Effector memory CD4-positive, alpha-beta T cell (primary cell): ENCODE measurements around the gene CCNT2.

ENCODE experiments used
- DNase-seq, 3 donors: peaks; one replicate each; pipeline ENCODE4 v3.0.0-alpha.2; 2020
- H3K27ac ChIP-seq: 2 replicates; pipeline ENCODE4 v1.7.0; 2013; ENCODE audit warnings: mild to moderate bottlenecking, low read length, moderate library complexity; ENCODE audit not compliant: insufficient read depth, poor library complexity, severe bottlenecking
- H3K27me3 ChIP-seq: replicated peaks from 2 replicates; pipeline ENCODE4 v1.7.0; 2013; ENCODE audit warnings: mild to moderate bottlenecking, low read length; ENCODE audit not compliant: insufficient read depth, control insufficient read depth, poor library complexity, severe bottlenecking
- H3K36me3 ChIP-seq: 2 replicates; pipeline ENCODE4 v1.7.0; 2013; ENCODE audit warnings: mild to moderate bottlenecking, low read length, moderate library complexity; ENCODE audit not compliant: control insufficient read depth, insufficient read depth
- H3K4me1 ChIP-seq: 2 replicates; pipeline ENCODE4 v1.7.0; 2013; ENCODE audit warnings: low read length, mild to moderate bottlenecking; ENCODE audit not compliant: control insufficient read depth, insufficient read depth, poor library complexity, severe bottlenecking
- H3K4me3 ChIP-seq: 2 replicates; pipeline ENCODE4 v1.7.0; 2013; ENCODE audit warnings: low read length, low read depth, mild to moderate bottlenecking; ENCODE audit not compliant: insufficient read depth, poor library complexity, severe bottlenecking
- H3K9me3 ChIP-seq: 2 replicates; pipeline ENCODE4 v1.7.0; 2013; ENCODE audit warnings: mild to moderate bottlenecking, low read length, moderate library complexity; ENCODE audit not compliant: control insufficient read depth

CCNT2 gene

DNA sequence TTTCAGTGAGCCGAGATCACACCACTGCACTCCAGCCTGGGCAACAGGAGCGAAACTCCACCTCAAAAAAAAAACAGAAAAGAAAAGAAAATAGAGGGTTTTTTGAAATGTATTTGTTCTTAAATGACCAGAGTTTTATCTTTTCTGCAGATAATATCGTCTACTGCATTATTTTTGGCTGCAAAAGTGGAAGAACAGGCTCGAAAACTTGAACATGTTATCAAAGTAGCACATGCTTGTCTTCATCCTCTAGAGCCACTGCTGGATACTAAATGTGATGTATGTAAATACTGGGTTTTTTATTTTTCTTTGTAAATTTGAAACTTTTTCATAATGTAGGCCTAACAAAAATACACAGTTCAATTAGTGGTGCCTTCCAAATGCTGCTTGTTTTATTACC, 18.1 kb downstream of the CCNT2 start:
- Histone ChIP-seq H3K27me3 (no peaks in the 10 kb centered on the region), H3K27ac (no peak overlapping the region), H3K4me1 (peaks cover 15% of the 10 kb centered on the region), H3K4me3 (no peak overlapping the region), H3K36me3 (peaks cover 38% of the 10 kb centered on the region), H3K9me3 (no peaks in the 10 kb centered on the region)
- no peak for DNase-seq

DNA sequence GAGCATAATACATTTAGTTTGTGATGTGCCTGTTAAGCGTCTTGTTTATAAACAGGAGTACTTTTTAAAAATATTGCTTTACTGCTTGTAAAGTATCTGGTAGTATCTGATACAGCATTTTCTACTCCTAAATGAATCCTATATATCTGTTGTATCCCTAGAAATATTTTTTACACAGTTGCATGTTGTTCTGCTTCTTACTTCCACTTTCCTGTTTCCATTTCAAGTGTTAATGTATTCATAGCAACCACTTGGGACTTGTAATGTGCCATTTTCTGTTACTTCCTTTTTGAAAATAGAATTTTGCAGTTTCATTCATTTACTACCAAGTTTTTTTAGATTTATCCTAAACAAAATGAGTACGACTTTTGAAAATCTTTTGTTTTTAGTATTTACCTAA, 24.9 kb downstream of the CCNT2 start:
- Histone ChIP-seq H3K9me3 (no peaks in the 10 kb centered on the region), H3K27me3 (no peaks in the 10 kb centered on the region), H3K27ac (no peak overlapping the region), H3K36me3 (peaks cover 55% of the 10 kb centered on the region), H3K4me1 (no peaks in the 10 kb centered on the region), H3K4me3 (no peak overlapping the region)
- DNase-seq = no peak

DNA sequence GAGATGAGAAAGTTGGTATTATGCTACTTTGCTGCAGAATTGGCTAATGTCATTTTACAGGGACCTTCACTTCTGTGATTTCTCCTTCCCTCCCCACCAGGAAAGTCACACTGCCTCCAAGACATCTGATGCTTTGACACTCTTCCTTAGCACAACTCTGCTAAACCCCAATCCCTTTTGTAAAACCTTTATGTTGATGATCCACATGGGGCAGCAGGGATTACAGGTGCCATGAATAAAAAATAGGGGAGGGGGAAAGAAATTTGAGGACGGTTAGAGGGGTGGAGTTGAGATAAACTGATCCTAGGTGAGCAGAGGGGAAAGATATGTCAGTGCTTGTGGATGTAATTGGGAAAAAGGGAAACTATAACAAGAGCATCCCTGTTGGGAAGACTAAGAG, 26.4 kb downstream of the CCNT2 start:
- Histone ChIP-seq H3K9me3 (no peaks in the 10 kb centered on the region), H3K27ac (no peak overlapping the region), H3K4me3 (no peak overlapping the region), H3K4me1 (no peaks in the 10 kb centered on the region), H3K36me3 (peaks cover 55% of the 10 kb centered on the region), H3K27me3 (no peaks in the 10 kb centered on the region)
- DNase-seq = no peak

DNA sequence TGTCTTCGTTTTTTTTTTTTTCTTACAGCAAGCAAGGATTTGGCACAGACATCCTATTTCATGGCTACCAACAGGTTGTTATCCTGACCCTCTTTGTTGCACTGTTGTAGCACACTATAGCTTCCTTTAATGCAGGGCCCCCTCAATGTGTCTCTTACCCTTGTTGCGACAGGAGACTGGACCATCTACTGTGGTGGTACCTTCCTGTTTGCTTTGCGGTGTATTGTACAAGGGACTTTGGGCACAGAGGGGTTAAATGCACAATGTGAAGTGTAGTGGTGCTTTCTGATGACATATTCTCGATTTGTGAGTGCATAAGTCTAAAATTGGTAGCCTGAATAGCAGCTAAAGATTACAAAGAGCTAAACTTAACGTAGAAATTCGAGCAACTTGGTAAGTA, 27.5 kb downstream of the CCNT2 start:
- DNase-seq = no peak
- Histone ChIP-seq H3K9me3 (no peaks in the 10 kb centered on the region), H3K4me3 (no peak overlapping the region), H3K36me3 (peaks cover 54% of the 10 kb centered on the region), H3K27me3 (no peaks in the 10 kb centered on the region), H3K4me1 (no peaks in the 10 kb centered on the region), H3K27ac (no peak overlapping the region)

DNA sequence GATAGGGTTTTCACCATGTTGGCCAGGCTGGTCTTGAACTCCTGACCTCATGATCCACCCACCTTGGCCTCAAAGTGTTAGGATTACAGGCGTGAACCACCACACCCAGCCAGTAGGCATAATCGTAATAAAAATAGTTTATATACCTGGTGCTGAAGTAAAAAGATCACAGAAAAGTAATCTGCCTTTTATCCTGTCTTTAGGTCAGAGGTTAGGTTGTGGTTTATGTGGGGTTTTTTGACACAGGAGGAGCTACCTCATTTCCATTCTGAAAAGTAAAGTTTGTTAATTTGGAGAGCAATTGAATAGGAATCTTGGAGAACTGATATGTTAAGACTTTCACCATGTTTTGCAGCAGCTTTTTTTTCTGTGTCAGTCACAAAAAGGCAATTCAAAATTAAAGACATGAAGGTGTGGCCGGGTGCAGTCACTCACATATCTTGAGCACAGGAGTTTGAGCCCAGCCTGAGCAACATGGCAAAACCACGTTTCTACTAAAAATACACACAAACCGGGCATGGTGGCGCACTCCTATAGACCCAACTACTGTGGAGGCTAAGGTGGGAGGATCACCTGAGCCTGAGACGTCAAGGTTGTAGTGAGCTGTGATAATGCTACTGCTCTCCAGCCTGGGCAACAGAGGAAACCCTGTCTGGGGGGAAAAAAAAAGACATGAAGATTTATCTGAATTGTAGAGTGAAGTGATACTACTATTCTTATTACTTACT, 31.5 kb downstream of the CCNT2 start:
- no peak overlapping the region for H3K27ac ChIP-seq
- no peaks in the 10 kb centered on the region for H3K27me3 ChIP-seq
- H3K9me3 ChIP-seq = no peaks in the 10 kb centered on the region
- no peak for DNase-seq
- H3K4me1 ChIP-seq = no peaks in the 10 kb centered on the region
- peaks cover 74% of the 10 kb centered on the region for H3K36me3 ChIP-seq
- H3K4me3 ChIP-seq = no peak overlapping the region

DNA sequence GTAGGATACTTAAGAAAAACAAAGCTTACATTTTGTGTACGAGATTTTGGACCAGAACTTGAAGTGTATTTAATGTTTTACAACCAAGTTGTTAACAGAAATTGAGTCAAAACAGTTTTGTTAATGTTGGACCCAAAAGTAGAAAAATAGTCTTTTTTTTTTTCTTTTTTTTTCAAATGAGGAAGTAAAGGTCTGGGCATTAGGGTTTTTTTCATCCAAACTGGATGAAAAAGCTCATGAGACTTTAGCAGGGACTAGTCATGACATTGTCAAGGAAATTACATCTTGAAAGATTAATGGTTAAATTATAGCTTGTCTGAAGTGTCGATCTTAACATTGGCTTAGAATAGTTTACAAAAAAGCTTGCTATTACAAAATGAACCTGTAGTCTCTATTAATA, 32.3 kb downstream of the CCNT2 start:
- no peaks in the 10 kb centered on the region for H3K27me3 ChIP-seq
- no peak overlapping the region for H3K4me3 ChIP-seq
- no peak overlapping the region for H3K27ac ChIP-seq
- no peaks in the 10 kb centered on the region for H3K4me1 ChIP-seq
- no peaks in the 10 kb centered on the region for H3K9me3 ChIP-seq
- DNase-seq = no peak
- H3K36me3 ChIP-seq = peaks cover 71% of the 10 kb centered on the region

DNA sequence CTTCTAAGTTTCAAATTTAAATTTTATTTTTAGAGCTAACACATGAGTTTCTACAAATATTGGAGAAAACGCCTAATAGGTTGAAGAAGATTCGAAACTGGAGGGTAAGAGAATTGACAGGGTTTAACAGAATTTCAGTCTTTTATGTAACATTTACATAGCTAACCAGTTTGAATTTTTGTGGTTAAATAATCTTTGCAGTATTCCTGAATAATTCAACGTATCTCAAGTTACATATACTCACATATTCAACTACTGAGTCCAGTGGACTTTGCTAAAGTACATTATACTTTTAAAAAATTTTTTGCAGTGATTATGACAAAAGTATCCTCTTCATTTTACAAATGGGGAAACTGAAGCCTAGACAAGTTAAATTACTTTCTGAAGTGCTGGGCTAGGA, 34.0 kb downstream of the CCNT2 start:
- Histone ChIP-seq H3K9me3 (no peaks in the 10 kb centered on the region), H3K4me1 (no peaks in the 10 kb centered on the region), H3K36me3 (peaks cover 75% of the 10 kb centered on the region), H3K4me3 (no peak overlapping the region), H3K27me3 (no peaks in the 10 kb centered on the region), H3K27ac (no peak overlapping the region)
- DNase-seq = no peak

DNA sequence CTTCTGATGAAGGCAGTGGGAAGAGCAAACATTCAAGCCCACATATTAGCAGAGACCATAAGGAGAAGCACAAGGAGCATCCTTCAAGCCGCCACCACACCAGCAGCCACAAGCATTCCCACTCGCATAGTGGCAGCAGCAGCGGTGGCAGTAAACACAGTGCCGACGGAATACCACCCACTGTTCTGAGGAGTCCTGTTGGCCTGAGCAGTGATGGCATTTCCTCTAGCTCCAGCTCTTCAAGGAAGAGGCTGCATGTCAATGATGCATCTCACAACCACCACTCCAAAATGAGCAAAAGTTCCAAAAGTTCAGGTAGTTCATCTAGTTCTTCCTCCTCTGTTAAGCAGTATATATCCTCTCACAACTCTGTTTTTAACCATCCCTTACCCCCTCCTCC, 35.4 kb downstream of the CCNT2 start:
- Histone ChIP-seq H3K4me3 (no peak overlapping the region), H3K4me1 (no peaks in the 10 kb centered on the region), H3K27me3 (no peaks in the 10 kb centered on the region), H3K27ac (no peak overlapping the region), H3K9me3 (no peaks in the 10 kb centered on the region), H3K36me3 (peaks cover 70% of the 10 kb centered on the region)
- DNase-seq = no peak

DNA sequence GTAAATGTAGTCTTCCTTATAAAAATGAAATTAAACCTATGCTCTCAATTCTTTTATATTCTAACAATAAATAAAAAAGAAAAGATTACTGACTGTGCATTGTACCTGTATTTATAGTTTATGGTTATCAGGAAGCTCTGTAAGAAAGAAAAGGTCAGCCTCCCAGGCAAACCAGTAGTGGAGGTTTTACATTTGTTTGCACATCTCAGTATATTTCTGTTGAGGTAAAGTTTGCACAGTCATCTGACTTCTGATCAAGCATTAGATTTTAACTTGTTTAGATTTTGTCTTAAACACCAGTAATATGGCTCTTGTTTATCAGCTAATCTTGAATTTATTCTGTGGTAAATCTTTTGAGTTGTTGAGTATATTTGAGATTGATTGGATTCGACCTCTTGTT, 37.1 kb downstream of the CCNT2 start:
- peaks cover 57% of the 10 kb centered on the region for H3K36me3 ChIP-seq
- H3K27me3 ChIP-seq = no peaks in the 10 kb centered on the region
- no peaks in the 10 kb centered on the region for H3K4me1 ChIP-seq
- no peak overlapping the region for H3K27ac ChIP-seq
- no peak for DNase-seq
- no peak overlapping the region for H3K4me3 ChIP-seq
- H3K9me3 ChIP-seq = no peaks in the 10 kb centered on the region

DNA sequence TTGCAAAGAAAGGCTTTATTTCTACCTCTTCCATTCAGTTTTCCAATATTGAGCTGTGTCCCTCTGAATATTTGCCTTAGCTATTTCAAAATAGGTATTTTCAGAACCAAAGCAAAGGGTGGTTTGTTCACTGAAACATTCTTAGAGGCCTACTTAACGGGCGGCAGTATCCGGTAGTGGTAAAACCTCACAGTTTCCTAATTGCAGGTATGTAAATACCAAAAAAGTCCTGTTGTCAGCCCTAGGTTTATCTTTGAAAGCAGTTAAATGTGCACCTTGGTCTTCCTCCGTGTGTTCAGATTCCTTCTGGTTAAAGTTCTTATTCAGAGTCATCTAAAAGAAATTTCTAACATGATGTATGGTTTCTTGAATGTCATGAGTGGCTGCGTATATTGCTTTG, 38.9 kb downstream of the CCNT2 start:
- no peak overlapping the region for H3K27ac ChIP-seq
- peaks cover 41% of the 10 kb centered on the region for H3K36me3 ChIP-seq
- H3K4me3 ChIP-seq = no peak overlapping the region
- H3K9me3 ChIP-seq = no peaks in the 10 kb centered on the region
- H3K4me1 ChIP-seq = no peaks in the 10 kb centered on the region
- H3K27me3 ChIP-seq = no peaks in the 10 kb centered on the region
- DNase-seq = no peak
